NCI-H460 (cell line): ENCODE results near the gene ZMYM2. TPM values are rescaled to one million over a fixed set of nuclear protein-coding genes. Genes with fewer than 3 reads are reported as not detected.

Source experiments
- DNase-seq: peaks from one replicate; pipeline ENCODE4 v3.0.0-alpha.2; 2016; ENCODE audit warnings: low read depth; ENCODE audit errors: extremely low read depth
- total RNA-seq: library from RNA; depleted of rRNA; stranded (reverse); fragments of >200 nt; shearing (Covaris generic); gene quantifications from 2 replicates; pipeline ENCODE4 v1.2.3, GENCODE V29; 2014

ZMYM2 gene
- total RNA-seq, 1 experiment from 2014 or later = 56.5 TPM

DNA sequence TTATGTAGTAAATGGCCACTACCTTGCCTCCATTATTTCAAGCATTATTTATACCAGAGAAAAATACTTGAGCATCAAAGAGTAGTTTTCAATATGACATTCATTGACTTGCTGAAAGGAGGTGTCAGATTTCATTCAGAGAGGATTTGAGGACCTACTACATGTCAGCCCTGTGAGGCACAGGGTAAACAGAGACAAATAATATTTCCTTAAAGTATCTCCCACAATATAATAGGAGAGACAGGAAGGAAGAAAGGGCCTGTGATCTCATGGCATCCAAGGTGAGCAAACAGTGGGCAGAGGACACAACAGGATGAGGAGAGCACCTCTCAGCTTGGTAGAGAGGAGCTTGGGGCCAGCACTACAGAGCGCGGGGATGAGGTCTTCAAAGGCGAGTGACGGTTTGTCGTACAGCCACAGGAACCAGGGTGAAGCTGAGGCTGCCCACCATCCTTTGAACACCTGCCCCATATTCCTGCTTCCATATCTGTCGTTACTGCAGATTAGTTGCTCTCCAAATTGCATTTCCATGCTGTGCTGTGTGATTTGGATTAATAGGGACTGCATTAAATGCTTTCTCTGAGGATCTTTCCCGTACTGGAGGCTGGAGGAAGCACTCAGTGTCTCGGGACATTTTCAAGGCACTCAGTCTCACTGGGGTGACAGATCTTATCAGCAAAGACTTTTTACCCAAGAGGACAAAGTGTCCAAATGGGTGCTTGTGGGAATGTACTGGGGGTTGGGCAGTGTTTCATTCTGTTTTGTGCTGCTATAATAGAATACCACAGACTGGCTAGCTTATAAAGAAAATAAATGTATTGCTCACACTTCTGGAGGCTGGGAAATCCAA lies 143.2 kb downstream of the ZMYM2 start:
- no peak for DNase-seq

DNA sequence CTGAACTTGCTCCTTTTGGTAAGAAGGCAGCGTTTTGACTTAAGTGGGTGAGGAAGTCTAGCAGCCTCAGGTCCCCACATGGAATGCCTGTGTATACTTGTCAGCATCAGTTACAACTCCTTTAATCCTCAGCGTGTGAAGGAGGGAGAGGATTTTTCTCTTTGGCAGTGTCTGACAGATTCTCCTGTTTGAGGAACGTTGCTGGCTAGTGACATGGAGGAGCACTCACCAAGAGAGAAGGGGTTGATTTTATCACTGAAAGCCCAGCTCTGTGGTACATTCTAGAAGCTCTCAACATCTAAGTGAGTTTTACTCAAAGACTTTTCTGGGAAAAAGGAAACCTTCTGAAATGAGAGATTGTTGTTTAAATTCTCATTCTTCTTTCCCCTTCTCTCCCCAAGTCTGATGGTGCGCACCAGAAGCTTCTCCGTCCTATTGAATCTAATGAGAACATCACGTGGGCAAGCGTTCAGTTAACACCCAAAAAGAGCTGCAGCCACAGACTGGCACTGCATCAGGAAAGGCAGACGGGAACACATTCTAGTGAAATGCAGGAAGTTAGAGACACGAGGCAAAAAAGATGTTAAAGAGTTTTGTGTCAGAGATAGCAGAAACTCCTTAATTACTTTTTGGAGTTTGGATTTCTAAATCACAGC lies 144.1 kb downstream of the ZMYM2 start:
- DNase-seq = no peak

DNA sequence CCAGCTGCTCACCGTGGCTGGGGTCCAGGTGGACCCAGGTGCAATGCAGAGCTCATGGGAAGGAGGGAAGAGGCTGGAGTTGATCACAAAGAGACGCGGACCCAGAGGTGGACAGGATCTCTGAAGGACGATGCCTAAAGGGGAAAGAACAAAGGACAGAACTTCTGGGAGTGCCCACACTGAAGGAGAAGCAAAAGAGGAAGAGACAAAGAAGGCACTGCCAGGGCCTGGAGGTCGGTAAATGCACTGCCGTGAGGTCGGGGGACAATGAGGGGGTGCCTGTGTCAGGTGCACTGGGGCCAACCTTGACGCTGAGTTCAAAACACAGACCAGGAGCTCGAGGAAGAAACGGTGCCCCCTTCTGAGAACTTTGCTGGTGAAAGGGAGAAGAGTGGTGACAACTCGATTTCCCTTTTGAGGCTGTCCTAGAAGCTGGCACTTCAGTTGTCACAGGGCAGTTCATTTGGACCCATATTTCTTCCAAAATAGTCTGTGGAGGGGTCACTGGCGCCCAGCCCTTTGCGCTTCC lies 146.7 kb downstream of the ZMYM2 start:
- DNase-seq = no peak

DNA sequence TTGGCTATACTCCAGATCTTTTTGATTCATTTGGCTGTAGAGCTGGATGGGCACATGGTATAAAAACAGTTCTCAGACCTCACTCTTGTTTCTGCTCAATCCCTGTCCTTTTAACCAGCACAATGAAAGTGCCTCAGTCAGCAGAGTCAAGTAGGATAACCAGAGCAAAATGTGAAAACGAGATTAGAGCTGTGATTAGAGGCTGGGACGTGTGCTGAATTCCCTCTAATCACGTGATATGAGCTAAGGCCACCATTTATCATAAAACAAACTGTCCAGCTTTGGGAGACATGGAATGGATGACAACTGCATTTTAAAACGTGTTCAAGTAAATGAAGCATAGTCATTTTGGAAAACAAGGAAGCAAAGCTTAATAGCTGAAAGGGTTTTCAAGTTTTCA lies 148.2 kb downstream of the ZMYM2 start:
- DNase-seq = no peak

DNA sequence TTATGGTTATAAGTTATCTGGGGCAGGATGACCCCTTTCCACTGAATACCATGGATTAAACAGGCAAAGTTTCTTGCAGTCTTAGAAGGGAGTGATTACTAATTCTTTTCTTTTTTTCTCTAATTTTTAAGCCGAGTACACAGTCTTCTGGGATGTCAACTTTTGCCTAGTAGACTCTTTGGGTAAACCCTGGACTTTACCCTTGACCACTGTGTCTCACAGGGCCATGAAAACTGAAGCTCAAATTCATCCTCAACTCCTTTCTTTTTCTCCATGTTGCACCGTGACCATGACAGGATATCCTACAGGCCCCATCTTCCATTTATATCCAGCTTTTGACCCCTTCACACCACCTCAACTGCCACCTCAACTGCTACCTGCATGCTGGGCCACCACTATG lies 150.5 kb downstream of the ZMYM2 start:
- no peak for DNase-seq

DNA sequence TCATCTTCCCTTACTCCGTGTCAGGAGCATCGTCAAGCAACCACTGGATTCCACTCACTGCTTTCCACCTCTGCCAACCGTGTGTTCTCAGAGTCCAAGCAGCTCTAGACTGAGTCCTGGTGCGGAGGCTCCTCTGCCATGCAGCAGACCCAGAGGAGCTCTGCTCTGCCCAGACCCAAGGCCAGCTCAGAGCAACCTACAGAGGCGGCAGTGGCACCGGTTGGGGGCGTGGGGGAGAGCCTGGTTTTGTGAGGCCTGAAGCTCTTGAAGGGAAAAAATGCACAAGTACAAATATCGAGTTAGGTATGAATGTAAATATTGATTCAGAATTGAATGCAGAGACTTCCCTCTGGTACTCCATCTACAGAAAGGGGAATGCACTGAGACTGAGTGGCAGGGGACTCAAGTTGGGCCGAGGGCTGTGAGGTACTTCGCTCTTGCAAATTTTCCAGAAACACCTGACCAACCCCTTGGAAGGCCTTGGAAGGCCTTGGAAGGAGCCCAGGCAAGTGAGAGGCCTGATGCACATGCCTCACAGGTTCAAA lies 155.6 kb downstream of the ZMYM2 start:
- DNase-seq = no peak

DNA sequence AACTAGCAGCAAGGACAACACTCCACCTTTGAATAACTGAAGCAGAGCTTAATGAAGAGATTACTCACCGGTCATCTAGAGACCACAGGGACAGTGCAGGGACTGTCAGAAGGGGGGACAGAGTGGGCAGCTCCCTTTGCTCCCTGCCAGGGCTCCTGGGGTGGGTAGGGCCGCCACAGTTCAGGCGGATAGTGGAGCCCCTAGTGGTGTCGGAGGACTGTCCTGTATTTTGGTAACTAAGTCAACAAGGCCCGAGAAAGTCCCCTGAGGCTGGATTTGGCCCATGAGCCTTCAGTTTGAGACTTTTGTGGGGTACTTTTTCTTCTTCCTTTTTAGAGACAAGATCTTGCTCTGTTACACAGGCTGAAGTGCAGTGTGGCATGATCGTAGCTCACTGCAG lies 157.7 kb downstream of the ZMYM2 start:
- DNase-seq = no peak

DNA sequence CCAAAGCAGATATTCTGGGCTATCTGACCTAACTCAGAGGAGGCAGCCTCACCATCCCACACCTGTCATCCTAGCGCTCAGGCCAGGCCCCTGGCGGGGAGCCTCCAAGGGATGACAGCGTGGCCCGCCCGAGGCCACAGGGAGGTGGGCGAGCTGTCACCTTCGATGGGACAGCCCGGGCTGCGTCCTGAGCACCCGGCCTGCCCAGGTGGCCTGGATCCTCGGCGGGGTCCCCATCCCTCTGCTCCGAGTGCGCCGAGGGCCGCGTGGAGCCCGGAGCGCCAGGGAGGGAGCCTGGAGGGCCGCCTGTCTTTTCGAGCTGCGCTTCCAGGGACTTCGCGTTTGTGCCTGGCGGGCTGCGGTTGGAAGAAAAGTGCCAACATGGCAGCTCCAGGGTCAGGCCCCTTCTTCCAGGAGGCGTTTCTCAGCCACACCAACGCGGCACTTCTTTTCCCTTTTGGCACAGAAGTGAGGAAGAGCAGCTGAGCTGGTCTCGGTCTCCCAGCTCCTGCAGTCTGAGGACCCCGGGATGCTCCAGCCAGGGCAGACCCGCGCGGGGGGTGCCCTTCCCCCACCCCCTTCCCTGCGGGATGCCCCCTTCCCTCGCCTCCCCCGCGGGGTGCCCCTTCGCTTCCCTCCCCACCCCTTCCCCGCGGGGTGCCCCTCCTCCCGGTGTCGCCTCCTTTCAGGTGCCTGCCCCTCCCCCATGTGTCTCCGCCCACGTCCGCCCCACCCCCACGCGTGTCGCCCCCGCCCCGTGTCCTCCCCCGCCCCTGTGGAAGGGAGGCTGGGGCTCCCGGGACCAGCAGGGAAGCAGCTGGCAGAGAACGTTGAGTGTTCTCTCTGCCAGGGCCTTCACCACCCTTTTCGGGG lies 160.0 kb downstream of the ZMYM2 start:
- DNase-seq = no peak

DNA sequence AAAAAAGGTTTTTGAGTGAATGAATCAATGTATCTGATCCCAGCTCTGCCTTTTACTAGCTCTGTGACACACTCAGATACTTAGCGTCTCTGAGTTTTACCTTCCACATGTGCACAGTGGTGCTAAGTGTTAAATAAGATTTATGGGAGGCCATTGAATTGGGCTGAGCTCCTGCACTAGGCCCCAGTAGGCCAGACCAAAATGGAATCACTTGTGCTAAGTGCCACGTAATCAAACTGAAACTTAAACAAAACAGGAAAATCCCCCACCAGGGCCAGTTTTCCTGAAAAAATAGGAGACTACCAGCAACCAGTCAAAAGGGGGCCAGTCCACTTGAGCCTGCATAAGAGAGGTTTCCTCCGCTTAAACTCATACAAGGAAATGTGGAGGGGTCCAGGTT lies 161.4 kb downstream of the ZMYM2 start:
- DNase-seq = no peak

DNA sequence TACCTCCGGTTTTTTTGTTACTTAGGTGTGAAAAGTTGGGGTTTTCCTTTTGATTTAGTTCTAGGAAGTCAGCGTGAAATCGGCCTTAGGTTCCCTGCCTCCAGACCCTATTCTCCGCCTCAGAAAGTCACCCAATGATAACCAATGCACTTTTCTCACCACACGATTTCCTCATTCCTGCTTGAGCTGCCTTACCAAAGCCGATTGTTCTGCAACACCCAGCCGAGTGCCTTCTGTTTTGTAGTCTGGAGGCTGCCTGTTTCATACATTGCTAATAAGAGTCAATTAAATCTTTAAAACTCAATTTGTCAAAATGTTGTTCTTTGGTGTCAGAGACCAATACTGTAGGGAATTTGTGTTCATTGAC lies 162.6 kb downstream of the ZMYM2 start:
- DNase-seq = no peak

DNA sequence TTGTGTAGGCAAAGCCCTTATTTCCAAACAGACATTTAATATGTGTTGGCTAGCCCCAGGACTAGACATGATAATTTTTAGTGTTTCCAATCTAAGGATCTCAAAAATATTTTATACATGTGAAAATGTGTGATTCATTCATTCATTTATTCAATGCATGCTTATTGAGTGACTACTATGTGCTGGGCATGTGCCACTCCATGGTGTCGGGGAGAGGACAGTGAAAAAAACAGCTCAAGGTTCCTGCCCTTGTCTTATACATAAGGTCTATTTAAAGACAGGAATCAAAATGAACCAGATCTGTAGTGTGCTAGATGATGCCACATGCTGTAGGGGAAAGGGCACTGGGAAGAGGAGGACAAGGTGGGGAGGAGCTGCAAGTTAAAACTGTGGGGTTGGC lies 165.8 kb downstream of the ZMYM2 start:
- no peak for DNase-seq

DNA sequence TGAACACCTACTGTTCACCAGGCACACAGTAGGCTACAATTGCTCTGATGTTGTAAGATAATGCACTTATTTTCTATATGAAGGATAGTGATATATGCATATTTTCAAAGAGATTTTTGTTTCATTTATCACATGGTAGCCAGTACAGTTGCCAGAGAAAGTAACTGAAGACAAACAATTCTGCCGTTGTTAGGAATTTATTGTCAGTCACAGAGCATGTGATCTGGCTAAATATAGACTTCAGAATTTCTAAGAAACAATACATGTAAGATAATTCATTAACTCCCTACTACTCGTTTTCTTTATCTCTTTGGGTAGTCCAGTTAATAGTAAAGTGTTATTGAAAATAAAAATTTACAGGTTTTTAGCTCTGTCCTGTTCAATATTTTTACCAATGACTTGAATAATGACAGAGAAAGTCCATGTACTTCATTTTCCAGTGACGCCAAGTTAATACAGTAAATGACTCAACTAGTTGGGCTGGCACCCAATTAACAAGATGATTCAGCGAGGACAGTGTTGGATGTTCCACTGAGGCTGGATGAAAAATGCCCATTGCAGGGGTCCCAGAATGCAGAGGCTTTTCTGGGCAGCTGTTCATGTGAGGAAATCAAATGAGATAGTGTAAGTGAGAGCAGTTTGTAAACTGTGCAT lies 166.7 kb downstream of the ZMYM2 start:
- DNase-seq = peak; percentile 42

DNA sequence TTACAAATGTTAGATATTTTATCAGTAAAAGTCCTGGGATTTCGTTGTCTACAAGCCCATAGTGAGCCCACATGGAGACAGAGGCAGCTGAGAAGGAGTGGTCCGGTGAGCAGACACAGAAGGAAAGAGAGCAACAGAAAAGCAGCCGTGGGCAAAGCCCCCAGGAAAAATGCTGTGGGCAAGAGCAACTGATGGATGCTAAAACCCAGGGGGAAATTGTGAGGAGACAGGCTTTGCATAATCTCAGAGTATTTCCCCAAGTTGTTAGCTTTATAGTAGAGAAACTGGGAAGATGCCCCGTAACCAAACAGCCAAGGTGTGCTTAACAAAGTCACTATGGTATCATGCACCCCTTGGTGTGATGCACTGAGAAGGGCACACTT lies 167.2 kb downstream of the ZMYM2 start:
- DNase-seq = no peak

DNA sequence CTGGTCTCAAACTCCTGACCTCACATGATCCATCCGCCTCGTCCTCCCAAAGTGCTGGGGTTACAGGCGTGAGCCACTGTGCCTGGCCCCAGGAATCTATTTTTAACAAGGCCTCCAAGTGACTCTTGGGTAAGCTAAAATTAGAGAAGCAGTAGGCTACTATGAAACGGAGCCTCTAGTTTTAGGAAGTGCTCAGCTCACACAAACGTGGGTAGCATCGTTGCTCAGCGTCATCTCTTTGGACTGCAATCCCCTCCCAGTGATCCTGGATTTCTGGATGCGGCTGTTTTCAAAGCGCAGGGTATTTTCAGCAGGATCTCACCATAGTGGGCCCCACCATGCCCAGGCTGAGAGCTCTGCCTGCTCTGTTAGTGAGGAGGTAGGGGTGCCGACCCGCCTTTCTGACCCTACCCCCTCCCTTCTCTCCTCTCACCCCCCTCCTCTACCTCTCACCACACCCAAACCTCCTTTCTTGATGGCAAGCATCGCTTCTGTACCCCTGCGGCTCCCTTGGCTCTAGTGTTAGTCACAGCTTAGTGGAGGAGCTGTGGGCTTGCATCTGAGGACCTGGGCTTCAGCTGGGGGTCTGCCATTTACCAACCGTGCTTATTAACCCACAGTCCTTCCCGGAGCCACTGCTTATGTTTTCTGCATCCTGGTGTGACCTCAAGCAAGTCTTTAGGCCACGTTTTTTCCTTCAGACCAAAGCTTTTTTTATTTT lies 168.2 kb downstream of the ZMYM2 start:
- no peak for DNase-seq

DNA sequence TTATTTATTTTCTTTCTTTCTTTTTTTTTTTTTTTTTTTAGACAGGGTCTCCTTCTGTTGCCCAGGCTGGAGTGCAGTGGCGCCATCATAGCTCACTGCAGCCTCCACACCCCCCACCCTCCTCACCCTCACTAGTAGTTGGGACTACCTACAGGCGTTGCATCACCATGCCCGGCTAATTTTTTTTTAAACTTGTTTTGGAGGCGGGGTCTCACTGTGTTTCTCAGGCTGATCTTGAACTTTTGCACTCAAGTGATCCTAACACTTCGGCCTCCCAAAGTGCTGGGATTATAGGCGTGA lies 168.7 kb downstream of the ZMYM2 start:
- DNase-seq = no peak

DNA sequence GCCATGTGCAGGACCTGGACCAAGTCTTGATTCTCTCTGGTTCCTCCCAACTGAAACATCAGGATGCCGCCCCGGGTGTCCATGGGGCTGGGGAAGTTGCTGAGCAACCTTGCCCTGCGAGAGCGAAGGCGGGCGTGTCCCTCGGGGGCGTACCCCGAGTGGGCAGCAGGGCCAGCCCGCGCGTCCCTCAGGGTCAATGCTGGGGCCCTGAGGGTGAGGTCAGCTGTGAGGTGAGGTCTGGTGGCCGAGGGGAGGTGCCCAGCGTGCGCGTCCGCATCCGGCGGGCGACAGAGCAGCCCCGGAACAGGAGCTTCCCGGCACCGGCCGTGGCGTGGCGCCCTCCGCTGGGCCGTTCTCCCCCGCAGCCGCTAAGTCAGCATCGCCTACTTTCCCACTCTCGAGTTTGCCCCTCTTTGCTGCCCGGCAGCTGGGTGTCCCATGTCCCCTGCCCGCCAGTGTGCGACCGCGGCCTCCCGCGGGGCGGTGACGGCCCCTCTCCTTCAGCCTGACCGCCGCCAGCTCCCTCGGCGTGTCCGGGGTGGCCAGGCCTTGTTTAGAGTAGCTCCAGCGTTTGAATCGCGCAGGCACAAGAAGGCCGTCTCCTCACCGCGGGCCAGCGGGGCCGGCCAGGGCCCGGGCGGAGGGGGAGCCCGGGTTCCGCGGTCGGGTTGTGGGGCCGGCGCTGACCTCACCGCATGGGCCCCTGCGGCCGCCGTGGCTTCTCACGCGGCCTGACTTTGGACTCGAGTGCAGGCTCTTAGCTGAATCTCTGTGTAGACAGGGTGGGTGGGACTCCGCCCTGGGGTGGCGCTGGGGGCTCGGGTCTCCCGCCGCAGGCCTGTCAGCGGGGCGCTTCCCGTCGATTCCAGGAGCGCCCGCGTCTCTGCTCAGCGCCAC lies 169.3 kb downstream of the ZMYM2 start:
- peak; percentile 48 for DNase-seq

DNA sequence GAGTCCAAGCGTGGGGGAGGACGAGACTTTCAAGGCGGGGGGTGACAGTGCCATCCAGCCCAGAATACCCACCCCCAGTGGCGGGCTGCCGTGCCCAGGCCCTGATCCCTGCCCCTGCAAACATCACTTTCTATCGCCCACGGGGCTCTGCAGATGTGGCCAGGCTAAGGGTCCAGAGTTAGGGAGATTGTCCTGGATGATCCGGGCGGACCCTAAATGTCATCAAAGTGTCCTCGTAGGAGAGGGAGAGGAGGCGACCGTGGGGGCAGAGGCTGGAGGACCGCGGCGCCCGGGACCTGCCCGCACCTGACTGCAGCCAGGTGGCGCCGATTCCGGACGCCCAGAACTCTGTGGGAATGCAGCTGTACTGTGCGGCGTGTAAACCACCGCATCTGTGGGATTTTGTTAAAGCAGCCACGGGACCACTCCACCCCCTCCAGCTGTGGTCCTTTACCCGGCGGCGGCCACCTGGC lies 170.0 kb downstream of the ZMYM2 start:
- no peak for DNase-seq

DNA sequence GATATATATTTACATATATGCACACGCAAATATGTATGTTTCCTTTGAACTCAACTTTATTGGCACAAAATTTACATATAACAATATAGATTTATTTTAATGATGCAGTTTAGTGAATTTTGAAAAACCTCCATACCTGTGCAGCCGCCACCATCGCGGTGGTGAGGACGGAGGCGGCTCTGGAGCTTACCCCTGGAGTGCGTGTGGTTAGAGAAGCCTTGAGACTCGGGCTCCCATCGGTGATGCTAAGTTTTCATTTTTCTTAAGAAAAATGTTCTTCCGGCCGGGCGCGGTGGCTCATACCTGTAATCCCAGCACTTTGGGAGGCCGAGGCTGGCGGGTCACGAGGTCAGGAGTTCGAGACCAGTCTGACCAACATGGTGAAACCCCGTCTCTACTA lies 170.5 kb downstream of the ZMYM2 start:
- DNase-seq = no peak

DNA sequence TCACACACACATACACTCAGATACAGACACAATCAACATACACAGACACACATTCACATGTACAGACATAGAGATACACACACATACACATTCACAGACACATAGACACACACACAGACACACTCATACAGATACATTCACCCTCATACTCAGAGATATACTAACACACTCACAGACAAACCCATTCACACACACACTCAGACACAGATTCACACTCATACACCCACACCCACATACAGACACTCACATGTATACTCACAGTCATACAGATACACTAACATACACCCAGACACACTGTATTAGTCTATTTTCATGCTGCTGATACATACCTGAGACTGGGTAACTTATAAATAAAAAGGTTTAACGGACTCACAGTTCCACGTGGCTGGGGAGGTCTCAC lies 171.5 kb downstream of the ZMYM2 start:
- DNase-seq = no peak
